Activated naive CD4-positive, alpha-beta T cell treated with anti-CD3 and anti-CD28 coated beads, Interleukin-2, amount 50 U/mL, for 24 hours (primary cell): ENCODE measurements around the gene RBMS3.
"Not testable (repeated sequence)": the region's sequence is repeated elsewhere in the genome, so short reads cannot be mapped to it uniquely, and the experiment has no call there.

Experiments
- H3K27ac Mint-ChIP-seq: one replicate; pipeline ENCODE4 v1.8.0; 2021; ENCODE audit warnings: mild to moderate bottlenecking, mixed read lengths
- H3K27me3 Mint-ChIP-seq: one replicate; pipeline ENCODE4 v1.8.0; 2021; ENCODE audit warnings: mixed read lengths
- H3K36me3 Mint-ChIP-seq: one replicate; pipeline ENCODE4 v1.8.0; 2021; ENCODE audit warnings: mixed read lengths
- H3K4me1 Mint-ChIP-seq: one replicate; pipeline ENCODE4 v1.8.0; 2021; ENCODE audit warnings: mixed read lengths
- H3K4me3 Mint-ChIP-seq: one replicate; pipeline ENCODE4 v1.8.0; 2021; ENCODE audit warnings: mild to moderate bottlenecking, mixed read lengths
- H3K9me3 Mint-ChIP-seq: one replicate; pipeline ENCODE4 v1.8.0; 2021; ENCODE audit warnings: mixed read lengths

The RBMS3 gene

DNA sequence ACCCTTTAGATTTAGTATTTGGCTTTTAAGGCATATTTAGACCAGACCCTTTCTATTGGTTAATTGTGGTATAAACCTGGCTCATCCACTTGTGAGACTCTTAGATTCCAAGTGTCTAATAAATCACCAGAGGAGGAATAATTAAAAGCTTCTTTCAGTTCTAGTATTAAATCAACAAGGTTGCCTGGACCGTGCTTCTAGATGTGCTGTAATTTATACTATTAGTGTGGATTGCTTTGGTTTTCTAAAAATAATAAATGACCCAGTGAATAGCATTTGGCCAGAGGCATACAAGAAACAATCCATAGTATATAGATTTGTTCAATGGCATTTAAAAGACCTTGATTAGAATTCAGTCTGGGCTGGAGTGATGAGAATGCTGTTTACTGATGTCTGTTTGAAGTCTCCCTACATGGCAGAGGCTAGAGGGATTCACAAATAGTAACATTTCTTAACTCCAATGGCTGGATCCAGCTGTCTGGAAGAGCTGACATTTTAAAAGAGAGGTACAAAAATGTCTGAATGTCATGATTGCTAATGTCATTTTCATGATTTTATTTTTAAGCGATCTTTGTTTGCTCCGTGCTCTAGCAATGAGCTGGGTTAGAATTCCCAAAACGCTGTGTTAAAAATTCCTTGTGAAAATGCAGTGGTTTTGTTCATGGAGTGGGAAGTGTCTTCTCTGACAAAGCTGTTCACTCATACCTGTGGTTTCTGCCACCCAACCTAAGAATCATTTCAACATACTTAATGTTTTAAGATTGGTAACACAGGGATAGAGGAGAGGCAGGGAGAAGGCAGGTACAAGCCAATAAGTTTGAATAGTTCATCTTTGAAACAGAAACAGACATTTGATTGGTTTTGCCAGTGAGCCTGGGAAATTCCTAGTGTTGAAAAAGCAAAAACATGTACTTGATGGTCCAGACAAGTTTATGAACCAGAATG is 89.9 kb downstream of the RBMS3 start:
- H3K4me1 Mint-ChIP-seq = no peaks in the 10 kb centered on the region
- no peak overlapping the region for H3K27ac Mint-ChIP-seq
- no peaks in the 10 kb centered on the region for H3K36me3 Mint-ChIP-seq
- H3K4me3 Mint-ChIP-seq = no peak overlapping the region
- H3K9me3 Mint-ChIP-seq = no peaks in the 10 kb centered on the region
- peaks cover 1% of the 10 kb centered on the region for H3K27me3 Mint-ChIP-seq

DNA sequence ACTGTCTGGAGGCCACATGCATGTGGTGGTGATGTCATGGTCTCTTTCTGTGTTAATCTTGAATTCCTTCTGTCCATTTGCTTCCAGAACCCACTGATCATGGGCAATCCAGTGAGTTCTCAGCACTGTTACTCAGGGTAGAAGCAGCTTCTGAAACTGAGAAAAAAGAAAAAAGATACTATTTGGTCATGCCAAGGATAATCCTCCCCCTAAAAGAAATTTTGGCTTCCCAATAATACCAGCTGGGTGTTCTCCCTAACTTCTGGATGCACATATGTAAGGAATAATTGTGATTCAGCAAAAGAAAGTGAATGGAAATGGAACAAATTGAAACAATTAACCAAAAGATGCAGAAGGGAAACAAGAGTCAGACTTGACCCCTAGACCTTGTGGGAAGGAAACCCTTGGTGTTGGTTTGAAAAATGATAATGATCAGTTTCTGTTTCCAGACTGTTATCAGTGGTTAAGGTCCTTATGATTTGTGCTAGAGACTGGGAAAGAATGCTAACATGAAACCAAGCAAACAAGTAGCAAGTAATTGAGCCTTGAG is 92.3 kb downstream of the RBMS3 start:
- H3K9me3 Mint-ChIP-seq = no peaks in the 10 kb centered on the region
- peaks cover 2% of the 10 kb centered on the region for H3K27me3 Mint-ChIP-seq
- H3K4me1 Mint-ChIP-seq = no peaks in the 10 kb centered on the region
- no peak overlapping the region for H3K27ac Mint-ChIP-seq
- no peaks in the 10 kb centered on the region for H3K36me3 Mint-ChIP-seq
- H3K4me3 Mint-ChIP-seq = no peak overlapping the region

DNA sequence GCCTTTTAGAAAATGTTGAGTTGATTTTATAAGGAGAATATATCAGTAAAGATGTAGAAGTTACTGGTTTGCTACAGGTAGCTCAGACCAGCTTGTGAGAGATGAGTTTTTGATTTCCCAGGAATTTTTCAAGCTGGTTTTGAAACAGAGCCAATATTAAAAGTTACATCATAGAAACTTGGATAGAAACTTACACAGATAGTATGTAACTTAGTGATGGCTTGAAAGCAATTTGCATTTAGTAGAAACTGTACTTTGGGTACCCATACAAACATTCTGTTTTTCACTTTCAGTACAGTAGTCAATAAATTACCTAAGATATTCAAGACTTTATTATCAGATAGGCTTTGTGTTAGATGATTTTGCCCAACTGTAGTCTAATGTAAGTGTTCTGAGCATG is 93.4 kb downstream of the RBMS3 start:
- Mint-ChIP-seq H3K27me3 (peaks cover 1% of the 10 kb centered on the region), H3K4me3 (no peak overlapping the region), H3K4me1 (no peaks in the 10 kb centered on the region), H3K9me3 (no peaks in the 10 kb centered on the region), H3K27ac (no peak overlapping the region), H3K36me3 (no peaks in the 10 kb centered on the region)

DNA sequence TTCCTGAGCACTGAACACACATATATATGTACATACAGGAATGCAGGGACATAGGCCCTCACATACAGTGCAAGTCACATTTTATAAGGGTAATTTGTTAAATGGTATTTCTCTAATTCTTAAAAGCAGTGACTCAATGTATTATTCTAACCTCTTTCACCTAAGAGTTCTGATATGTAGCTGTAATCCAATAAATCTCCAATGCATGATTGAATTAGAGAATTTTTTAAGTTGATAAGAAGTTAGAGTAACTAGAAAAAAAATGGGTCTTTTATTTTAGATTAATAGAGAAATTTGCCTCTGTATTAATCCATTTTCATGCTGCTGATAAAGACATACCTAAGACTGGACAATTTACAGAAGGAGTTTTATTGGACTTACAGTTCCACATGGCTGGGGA is 98.2 kb downstream of the RBMS3 start:
- Mint-ChIP-seq H3K36me3 (no peaks in the 10 kb centered on the region), H3K4me3 (no peak overlapping the region), H3K27ac (no peak overlapping the region), H3K9me3 (no peaks in the 10 kb centered on the region), H3K27me3 (peaks cover 1% of the 10 kb centered on the region), H3K4me1 (no peaks in the 10 kb centered on the region)

DNA sequence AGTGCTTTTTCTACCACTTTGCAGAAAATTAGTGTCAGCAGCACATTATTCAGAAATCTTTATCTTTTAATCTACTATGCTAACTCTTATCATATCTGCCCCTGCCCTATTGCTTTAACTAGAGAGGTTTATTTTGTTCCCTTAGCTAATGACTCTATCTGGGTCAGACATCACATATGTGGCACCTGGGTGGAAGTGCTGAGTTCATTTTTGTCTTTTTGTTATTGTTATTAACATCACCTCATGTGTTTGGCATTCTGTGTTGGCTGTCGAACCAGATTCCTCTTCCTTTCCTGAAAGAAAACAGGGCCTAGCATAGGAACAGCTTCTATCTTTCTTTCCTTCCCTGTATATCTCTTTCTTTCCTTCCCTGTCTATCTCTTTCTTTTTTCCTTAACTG is 100.7 kb downstream of the RBMS3 start:
- H3K27ac Mint-ChIP-seq = peak overlapping the region; percentile 7
- H3K9me3 Mint-ChIP-seq = no peaks in the 10 kb centered on the region
- H3K4me1 Mint-ChIP-seq = no peaks in the 10 kb centered on the region
- H3K36me3 Mint-ChIP-seq = no peaks in the 10 kb centered on the region
- no peak overlapping the region for H3K4me3 Mint-ChIP-seq
- H3K27me3 Mint-ChIP-seq = peaks cover 1% of the 10 kb centered on the region

DNA sequence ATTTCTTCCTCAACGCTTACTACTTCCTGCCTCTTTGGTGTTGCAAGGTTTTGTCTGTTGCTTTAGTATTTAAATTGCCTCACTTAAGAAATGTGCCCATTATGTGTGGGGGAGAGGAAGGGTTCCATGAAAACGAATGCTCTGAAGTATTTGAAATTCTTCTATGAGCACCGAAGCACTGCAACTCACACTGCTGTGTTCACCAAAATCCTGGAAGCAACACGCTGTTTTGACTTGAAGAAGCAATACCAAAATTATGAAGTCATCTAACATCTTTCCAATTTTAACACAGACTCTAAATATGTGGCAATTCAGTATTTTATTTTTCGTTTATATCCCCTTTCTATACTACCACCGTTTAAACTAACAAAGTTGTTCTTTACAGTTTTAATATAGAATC is 101.5 kb downstream of the RBMS3 start:
- Mint-ChIP-seq H3K4me3 (no peak overlapping the region), H3K4me1 (no peaks in the 10 kb centered on the region), H3K36me3 (no peaks in the 10 kb centered on the region), H3K27me3 (no peaks in the 10 kb centered on the region), H3K27ac (no peak overlapping the region), H3K9me3 (no peaks in the 10 kb centered on the region)

DNA sequence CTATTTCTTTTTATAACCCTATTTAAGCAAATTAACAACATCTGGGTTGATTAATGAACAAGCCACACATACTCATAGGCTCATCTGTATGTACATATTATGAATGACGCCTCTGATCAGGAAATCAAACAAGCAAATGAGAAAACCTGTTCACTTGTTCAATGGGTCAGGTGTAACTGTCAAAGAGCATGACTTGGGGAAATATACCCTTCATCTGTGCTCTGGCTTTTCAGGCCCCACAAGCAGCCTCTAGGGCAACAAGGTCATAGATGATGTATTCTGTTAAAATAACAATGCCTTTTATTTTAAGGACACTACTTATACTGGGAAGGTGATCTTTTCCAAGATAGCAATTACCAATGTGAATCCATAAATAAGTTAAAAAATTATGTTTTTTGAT is 102.0 kb downstream of the RBMS3 start:
- H3K27ac Mint-ChIP-seq = no peak overlapping the region
- H3K4me1 Mint-ChIP-seq = no peaks in the 10 kb centered on the region
- H3K4me3 Mint-ChIP-seq = no peak overlapping the region
- no peaks in the 10 kb centered on the region for H3K27me3 Mint-ChIP-seq
- peaks cover 1% of the 10 kb centered on the region for H3K9me3 Mint-ChIP-seq
- H3K36me3 Mint-ChIP-seq = no peaks in the 10 kb centered on the region

DNA sequence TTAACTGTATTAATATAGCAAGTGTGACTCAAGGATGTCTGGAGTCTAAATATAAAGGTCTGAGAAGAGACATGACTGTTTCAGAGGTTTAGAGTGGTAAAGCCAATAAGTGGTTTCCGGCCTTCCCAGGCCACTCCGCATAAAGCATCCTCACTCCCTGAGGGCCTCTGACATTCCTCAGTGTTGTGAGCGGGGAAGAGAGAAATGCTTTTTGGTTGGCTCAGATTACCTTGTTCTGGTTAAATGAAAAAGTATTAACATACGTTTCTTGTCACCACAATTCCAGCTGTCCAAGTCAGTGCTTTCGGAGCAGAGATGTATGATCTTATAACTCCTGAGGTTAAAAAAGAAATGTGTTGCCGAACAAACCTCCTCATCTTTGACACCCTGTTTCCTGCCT is 103.8 kb downstream of the RBMS3 start:
- Mint-ChIP-seq H3K4me3 (no peak overlapping the region), H3K4me1 (no peaks in the 10 kb centered on the region), H3K27ac (no peak overlapping the region), H3K27me3 (no peaks in the 10 kb centered on the region), H3K9me3 (peaks cover 3% of the 10 kb centered on the region), H3K36me3 (no peaks in the 10 kb centered on the region)

DNA sequence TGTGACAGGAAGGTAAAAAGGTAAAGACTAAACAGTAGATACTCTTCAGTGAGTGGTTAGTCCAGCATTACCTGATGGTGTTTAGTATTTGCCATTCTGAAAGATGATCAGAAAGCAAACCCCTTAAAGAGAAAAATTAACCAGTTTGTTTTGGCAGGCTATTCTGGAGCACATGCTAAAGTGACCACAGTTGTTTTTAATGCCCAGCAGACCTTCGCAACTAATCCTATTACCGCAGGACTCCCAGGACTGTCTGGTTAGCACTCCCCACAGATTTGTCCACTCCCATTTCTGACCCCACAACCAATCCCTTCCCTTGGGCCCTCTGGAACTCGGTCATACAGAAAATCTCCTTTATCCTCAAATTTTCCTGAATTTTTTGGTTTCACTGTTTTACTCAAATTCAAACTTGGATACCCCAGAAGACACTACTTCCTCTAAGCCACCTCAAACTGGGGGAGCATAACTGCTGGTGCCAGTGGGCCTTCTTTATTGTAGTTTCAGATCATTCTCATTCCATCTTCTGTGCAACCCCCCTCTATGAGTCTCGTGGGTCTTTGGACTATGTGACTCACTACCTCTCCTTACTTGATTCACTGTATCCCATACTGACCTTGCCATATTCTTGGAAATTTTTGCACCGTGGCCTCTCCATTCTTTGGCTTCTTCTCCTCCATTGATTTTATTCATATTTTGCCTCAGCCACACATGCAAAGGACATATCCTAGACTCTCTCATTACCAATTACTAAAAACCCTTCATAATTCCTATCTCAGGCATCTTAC is 104.4 kb downstream of the RBMS3 start:
- Mint-ChIP-seq H3K9me3 (peaks cover 3% of the 10 kb centered on the region), H3K4me1 (no peaks in the 10 kb centered on the region), H3K27ac (no peak overlapping the region), H3K27me3 (no peaks in the 10 kb centered on the region), H3K36me3 (no peaks in the 10 kb centered on the region), H3K4me3 (no peak overlapping the region)

DNA sequence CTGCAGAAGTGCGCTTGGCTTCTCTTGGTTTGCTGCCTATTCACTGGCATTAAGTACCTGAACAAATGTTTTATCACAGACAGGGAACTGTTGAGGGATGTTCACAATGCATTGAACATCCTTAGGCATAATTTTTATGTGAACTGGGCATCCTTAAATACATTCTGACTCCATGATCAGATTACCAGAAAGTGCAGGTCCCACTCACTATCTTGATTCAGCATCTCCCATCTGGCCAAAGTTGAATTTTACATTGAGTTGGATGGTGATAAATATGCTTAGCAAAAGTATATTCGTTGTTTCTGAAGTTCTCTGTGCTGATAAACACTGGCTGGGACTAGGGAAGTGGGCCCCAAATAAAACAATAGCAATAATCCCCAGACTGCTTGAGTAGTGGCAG is 108.5 kb downstream of the RBMS3 start:
- Mint-ChIP-seq H3K27me3 (no peaks in the 10 kb centered on the region), H3K27ac (no peak overlapping the region), H3K4me1 (no peaks in the 10 kb centered on the region), H3K4me3 (no peak overlapping the region), H3K36me3 (no peaks in the 10 kb centered on the region), H3K9me3 (peaks cover 10% of the 10 kb centered on the region)

DNA sequence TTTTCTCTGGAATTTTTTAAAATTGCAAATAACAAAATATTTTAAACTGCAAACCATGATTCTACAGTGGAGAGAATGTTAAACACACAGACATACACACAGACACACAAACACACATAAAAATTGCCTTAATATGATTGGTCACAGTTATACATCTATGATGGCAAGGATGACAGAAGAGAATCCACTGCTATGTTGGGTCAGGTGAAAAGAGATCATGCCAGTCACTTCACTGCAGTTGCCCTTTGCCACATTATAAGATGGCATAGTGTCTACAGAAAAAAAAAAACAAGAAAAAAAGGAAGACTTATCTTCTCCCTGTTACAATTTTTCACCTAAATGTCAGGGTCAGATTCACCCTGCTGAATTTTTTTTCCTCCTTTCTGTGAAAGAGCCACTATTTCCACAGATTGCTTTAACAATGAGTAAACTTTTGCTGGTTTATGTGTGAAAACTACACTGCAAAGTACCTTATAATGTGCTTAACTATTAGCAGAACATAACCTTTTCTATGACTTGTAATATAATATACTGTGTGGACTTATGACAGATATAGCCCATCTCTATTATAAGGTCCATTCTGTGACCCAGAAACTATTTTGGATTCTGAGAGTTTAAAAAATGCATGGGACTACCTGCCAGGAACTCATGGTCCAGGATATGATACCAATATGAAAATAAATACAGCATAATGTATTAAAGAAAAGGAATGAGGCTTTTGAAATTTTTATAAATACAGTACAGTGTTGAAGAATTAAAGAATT is 111.9 kb downstream of the RBMS3 start:
- H3K27me3 Mint-ChIP-seq = no peaks in the 10 kb centered on the region
- H3K4me1 Mint-ChIP-seq = no peaks in the 10 kb centered on the region
- H3K27ac Mint-ChIP-seq = no peak overlapping the region
- no peak overlapping the region for H3K4me3 Mint-ChIP-seq
- H3K9me3 Mint-ChIP-seq = peaks cover 14% of the 10 kb centered on the region
- H3K36me3 Mint-ChIP-seq = no peaks in the 10 kb centered on the region

DNA sequence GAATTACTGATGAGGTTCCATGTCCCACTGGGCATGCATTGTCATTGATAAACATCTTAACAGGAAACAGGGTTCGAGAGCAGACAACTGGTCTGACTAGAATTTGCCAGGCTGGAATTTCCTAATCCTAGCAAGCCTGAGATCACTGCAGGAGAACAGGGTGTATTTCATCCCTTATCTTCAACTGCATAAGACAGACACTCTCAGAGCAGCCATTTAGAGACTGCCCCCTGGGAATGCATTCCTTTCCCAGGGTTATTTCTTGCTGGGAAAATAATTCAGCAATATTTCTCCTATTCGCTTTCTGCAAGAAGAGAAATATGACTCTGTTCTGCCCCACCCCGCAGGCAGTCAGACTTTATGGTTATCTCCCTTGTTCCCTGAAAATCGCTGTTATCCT is 113.1 kb downstream of the RBMS3 start:
- H3K27ac Mint-ChIP-seq, H3K36me3 Mint-ChIP-seq, H3K27me3 Mint-ChIP-seq, H3K4me1 Mint-ChIP-seq, H3K4me3 Mint-ChIP-seq: not testable (repeated sequence)
- peaks cover 12% of the 10 kb centered on the region for H3K9me3 Mint-ChIP-seq

DNA sequence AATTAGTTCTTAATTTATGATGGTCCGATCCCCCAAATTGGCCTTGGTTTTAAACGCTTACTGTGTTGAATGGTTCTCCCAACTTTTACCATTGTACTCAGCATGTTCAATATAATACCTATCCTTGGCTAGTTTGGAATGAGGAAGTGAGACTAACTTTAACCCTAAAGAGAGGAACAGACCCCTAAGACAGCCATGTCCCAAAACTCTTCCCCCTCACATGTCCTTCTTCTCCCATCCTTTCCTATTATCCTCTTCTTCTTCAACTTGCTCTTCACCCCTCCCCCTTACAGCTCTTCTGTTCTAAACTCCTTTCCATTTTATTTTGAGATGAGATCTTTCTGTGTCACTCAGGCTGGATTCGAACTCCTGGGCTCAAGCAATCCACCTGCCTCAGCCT is 116.5 kb downstream of the RBMS3 start:
- H3K4me1 Mint-ChIP-seq = no peaks in the 10 kb centered on the region
- no peak overlapping the region for H3K4me3 Mint-ChIP-seq
- no peaks in the 10 kb centered on the region for H3K27me3 Mint-ChIP-seq
- no peaks in the 10 kb centered on the region for H3K36me3 Mint-ChIP-seq
- peaks cover 12% of the 10 kb centered on the region for H3K9me3 Mint-ChIP-seq
- no peak overlapping the region for H3K27ac Mint-ChIP-seq

DNA sequence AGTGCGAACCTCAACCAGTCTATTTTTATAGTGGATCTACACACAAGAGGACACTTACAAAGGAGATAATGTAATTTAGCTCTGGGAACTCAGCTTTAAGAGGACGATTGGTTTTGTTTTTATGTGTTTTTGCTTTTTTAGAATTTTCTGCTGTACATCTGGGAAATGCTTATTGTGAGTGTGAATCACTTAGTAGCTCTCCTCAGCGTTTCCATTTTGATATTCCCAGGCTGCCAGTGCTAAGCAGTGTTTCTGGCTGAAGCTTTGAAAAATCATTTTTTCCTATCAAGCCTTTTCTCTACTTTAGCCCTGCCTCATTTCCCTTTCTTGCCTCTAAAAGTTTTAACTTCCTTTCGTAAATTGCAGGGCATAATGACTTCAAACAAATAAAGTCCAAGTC is 117.9 kb downstream of the RBMS3 start:
- no peaks in the 10 kb centered on the region for H3K4me1 Mint-ChIP-seq
- H3K27ac Mint-ChIP-seq = no peak overlapping the region
- peaks cover 2% of the 10 kb centered on the region for H3K27me3 Mint-ChIP-seq
- H3K9me3 Mint-ChIP-seq = peaks cover 6% of the 10 kb centered on the region
- no peak overlapping the region for H3K4me3 Mint-ChIP-seq
- H3K36me3 Mint-ChIP-seq = no peaks in the 10 kb centered on the region

DNA sequence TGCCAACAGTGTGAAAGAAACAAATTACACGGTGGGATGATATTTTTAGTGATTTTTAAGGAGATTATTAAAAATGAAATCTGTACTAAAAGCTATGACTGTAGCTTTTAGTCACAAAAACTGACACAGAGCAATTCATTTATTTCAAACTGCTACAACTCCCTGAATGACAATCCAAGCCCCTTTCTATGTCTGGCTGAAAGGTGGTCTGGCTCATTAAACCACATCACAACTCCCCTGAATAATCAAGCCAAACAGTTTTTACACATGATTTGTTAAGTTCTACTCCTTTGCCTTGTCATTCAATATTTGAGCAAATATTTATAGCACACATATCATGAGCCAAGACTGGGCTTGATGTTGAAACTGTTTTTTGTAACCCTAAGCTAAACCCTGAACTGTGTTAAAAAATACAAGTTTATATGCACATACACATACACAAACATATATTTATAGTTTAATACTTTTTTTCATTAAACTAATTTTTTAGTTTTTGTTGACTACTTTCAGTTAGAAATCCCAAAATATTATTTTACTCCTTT is 125.5 kb downstream of the RBMS3 start:
- no peaks in the 10 kb centered on the region for H3K9me3 Mint-ChIP-seq
- no peak overlapping the region for H3K27ac Mint-ChIP-seq
- no peaks in the 10 kb centered on the region for H3K36me3 Mint-ChIP-seq
- no peak overlapping the region for H3K4me3 Mint-ChIP-seq
- H3K4me1 Mint-ChIP-seq = no peaks in the 10 kb centered on the region
- H3K27me3 Mint-ChIP-seq = peaks cover 2% of the 10 kb centered on the region
